H1 (cell line): Measurements from ENCODE around the gene SART1. TPM values are rescaled to one million over a fixed set of nuclear protein-coding genes. Genes with fewer than 3 reads are reported as not detected.

ENCODE experiments used
- ASH2L ChIP-seq: fragments of 200-600, 300-600 bp; sonication (generic); IDR thresholded peaks from one replicate; pipeline ENCODE4 v1.7.1; 2017; ENCODE audit warnings: low read length
- BRCA1 ChIP-seq: IDR thresholded peaks from 2 replicates; pipeline ENCODE4 v1.6.1; 2012; ENCODE audit warnings: low read depth, low read length, improper control_type of control experiment
- CBX8 ChIP-seq: fragments of 300-800, 300-1000 bp; sonication (generic); IDR thresholded peaks from 2 replicates; pipeline ENCODE4 v1.7.1; 2016; ENCODE audit warnings: low read depth, low read length, borderline replicate concordance
- CEBPB ChIP-seq: IDR thresholded peaks from 2 replicates; pipeline ENCODE4 v1.6.1; 2012; ENCODE audit warnings: low read depth, low read length
- CREB1 ChIP-seq: IDR thresholded peaks from 2 replicates; pipeline ENCODE4 v1.6.1; 2012; ENCODE audit warnings: inconsistent platforms
- EGR1 ChIP-seq: IDR thresholded peaks from 2 replicates; pipeline ENCODE4 v1.6.1; 2011; ENCODE audit warnings: low read depth, low read length, borderline replicate concordance
- EP300 ChIP-seq, 2 experiments: IDR thresholded peaks; 1 replicate in 1 of 2; 2 replicates in 1 of 2; pipeline ENCODE4 v1.6.1; 2011 to 2012; ENCODE audit warnings: low read depth in 2 of 2, low read length in 2 of 2, mild to moderate bottlenecking in 2 of 2, borderline replicate concordance in 1 of 2, inconsistent platforms in 1 of 2, moderate library complexity in 1 of 2
- GTF2F1 ChIP-seq: IDR thresholded peaks from 2 replicates; pipeline ENCODE4 v1.6.1; 2012; ENCODE audit warnings: low read depth, low read length, improper control_type of control experiment, borderline replicate concordance
- HDAC2 ChIP-seq, 2 experiments: fragments of 300-600 bp in 1 of 2; sonication (generic) in 1 of 2; IDR thresholded peaks; 2 replicates each; pipeline ENCODE4 v1.6.1; 2011 to 2012; ENCODE audit warnings: low read depth in 2 of 2, low read length in 2 of 2, mild to moderate bottlenecking in 2 of 2, moderate library complexity in 2 of 2, borderline replicate concordance in 1 of 2, inconsistent platforms in 1 of 2
- HDAC6 ChIP-seq: IDR thresholded peaks from one replicate; pipeline ENCODE4 v1.7.1; 2012; ENCODE audit warnings: low read depth, mild to moderate bottlenecking, inconsistent platforms, low read length, moderate library complexity
- KDM1A ChIP-seq: fragments of 200-600, 300-600 bp; sonication (generic); IDR thresholded peaks from 2 replicates; pipeline ENCODE4 v1.7.1; 2016; ENCODE audit warnings: mild to moderate bottlenecking, low read length, borderline replicate concordance
- KDM5A ChIP-seq: fragments of 200-600 bp; IDR thresholded peaks from 2 replicates; pipeline ENCODE4 v1.7.1; 2012; ENCODE audit warnings: mild to moderate bottlenecking, low read length, inconsistent platforms, mixed read lengths
- MAFK ChIP-seq: IDR thresholded peaks from 2 replicates; pipeline ENCODE4 v1.6.1; 2012; ENCODE audit warnings: low read depth, mild to moderate bottlenecking, improper control_type of control experiment, low read length
- NANOG ChIP-seq: IDR thresholded peaks from 2 replicates; pipeline ENCODE4 v1.6.1; 2011; ENCODE audit warnings: low read length, low read depth, mild to moderate bottlenecking, inconsistent platforms; ENCODE audit not compliant: insufficient read depth, poor library complexity, severe bottlenecking
- RBBP5 ChIP-seq: IDR thresholded peaks from 2 replicates; pipeline ENCODE4 v1.7.1; 2012; ENCODE audit warnings: low read depth, mild to moderate bottlenecking, inconsistent platforms, low read length, moderate library complexity, borderline replicate concordance
- RNF2 ChIP-seq: fragments of 200-900, 300-1000 bp; sonication (generic); IDR thresholded peaks from 2 replicates; pipeline ENCODE4 v1.7.1; 2016; ENCODE audit warnings: borderline replicate concordance, low read depth, mild to moderate bottlenecking, antibody characterized with exemption, low read length; ENCODE audit not compliant: poor library complexity, severe bottlenecking; ENCODE audit errors: missing control alignments
- SP2 ChIP-seq: IDR thresholded peaks from 2 replicates; pipeline ENCODE4 v1.6.1; 2012; ENCODE audit warnings: mild to moderate bottlenecking, low read length, inconsistent platforms
- SRF ChIP-seq: IDR thresholded peaks from 2 replicates; pipeline ENCODE4 v1.6.1; 2011; ENCODE audit warnings: mild to moderate bottlenecking, low read depth, low read length, moderate library complexity
- SUZ12 ChIP-seq: fragments of 200-600 bp; sonication (generic); IDR thresholded peaks from 2 replicates; pipeline ENCODE4 v1.6.1; 2012; ENCODE audit warnings: mild to moderate bottlenecking, inconsistent platforms, low read length, moderate library complexity, mixed read lengths
- TBP ChIP-seq: IDR thresholded peaks from 2 replicates; pipeline ENCODE4 v1.6.1; 2011; ENCODE audit warnings: low read depth, low read length, improper control_type of control experiment
- TEAD4 ChIP-seq: IDR thresholded peaks from 2 replicates; pipeline ENCODE4 v1.6.1; 2012; ENCODE audit warnings: low read depth, low read length, inconsistent platforms, mixed read lengths
- polyA plus RNA-seq, 7 experiments: library from polyadenylated mRNA; depleted of rRNA in 3 of 7; stranded (reverse) in 5 of 7; unstranded in 2 of 7; fragments of >200 nt in 5 of 7; fragments of 200-250 nt in 2 of 7; gene quantifications; 1 replicate in 5 of 7; 2 replicates in 1 of 7; 4 replicates in 1 of 7; pipeline versions ENCODE4 v1.2.1 to v1.2.3, GENCODE V29; 2011 to 2013; ENCODE audit warnings: missing spikeins in 2 of 7, mixed read lengths in 2 of 7
- total RNA-seq: library from RNA; stranded (reverse); fragmentation: NEBNext Ultra II Directional; extraction: Animal tissue kit (Norgen Biotek cat#: 25700); gene quantifications from 2 replicates; pipeline ENCODE4 v1.2.1, GENCODE V29; 2021
- TF ChIP-seq, protein P1 (sequence below): IDR thresholded peaks from 2 replicates; pipeline ENCODE4 v1.6.1; 2012; ENCODE audit warnings: low read length, inconsistent platforms

Gene SART1
- total and polyA plus RNA-seq, 2 of the 8 experiments (the other 6 are each of a cell fraction or from before 2014, with no cell fraction given) = 9.7 to 46.1 TPM

DNA sequence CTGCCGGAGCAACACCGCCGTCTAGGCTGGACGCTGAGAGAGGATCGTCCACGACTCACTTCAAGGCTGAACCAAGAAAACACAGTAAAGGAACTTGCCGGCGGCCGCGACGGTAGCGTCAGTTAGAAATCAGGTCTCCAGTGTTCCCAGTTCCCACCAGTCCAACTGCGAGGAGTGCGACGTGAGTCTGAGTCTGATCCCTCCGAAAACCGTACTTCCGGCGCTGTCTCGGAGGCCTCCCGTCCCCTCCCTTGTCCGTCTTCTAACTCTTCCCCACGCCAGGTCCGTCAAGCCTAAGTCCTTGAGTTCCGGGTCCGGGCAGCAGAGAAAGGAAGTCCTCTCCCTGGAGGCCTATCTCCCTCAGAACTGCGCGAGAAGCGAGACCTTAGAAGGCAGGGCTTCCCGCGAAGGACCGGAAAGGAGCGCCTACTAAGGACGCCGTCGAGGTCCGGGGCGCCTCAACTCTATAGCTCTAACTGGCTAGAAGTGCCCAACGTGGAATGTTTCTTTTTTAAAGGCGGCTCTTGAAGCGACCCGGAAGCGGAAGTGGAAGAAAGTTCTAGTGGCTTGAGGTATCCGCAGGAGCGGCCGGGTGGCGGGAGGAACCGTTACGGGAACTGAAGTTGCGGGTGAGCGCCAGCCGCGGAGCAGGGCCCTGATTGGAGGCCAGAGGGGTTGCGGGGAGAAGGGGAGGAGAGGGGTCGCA, 40.6 kb downstream of the SART1 start, which contains the start of the genes BANF1 and EIF1AD (continued):
- TF ChIP-seq MAFK (no peak), HDAC2 (IDR thresholded peaks at IDR 0.05; ENCODE audit: borderline replicate concordance in 1 of 2, low read depth in 2 of 2, low read length in 2 of 2) (peak; percentile 48 to 82; a peak in 3 of 4 replicates), SRF (peak; percentile 47), RNF2 (no peak), HDAC6 (no peak), CEBPB (no peak), GTF2F1 (peak; percentile 48; the same call in 1 of the 2 replicates), RBBP5 (peak; percentile 38; the same call in 1 of the 2 replicates), CBX8 (no peak), ASH2L (peak; percentile 96), BRCA1 (peak; percentile 73), KDM1A (peak; percentile 55; the same call in 1 of the 2 replicates), TEAD4 (0 out of 2 replicates have a peak, but pooled peaks have one; percentile 2), CREB1 (peak; percentile 79), SUZ12 (no peak), SP2 (no peak; the same call in 1 of the 2 replicates), KDM5A (peak; percentile 94), NANOG (no peak), EP300 (IDR thresholded peaks at IDR 0.05; ENCODE audit: borderline replicate concordance in 1 of 2, low read depth in 2 of 2, low read length in 2 of 2) (peak in 1 of 2 experiments; percentile 71; a peak in 1 of 3 replicates), EGR1 (peak; percentile 73; the same call in 1 of the 2 replicates), TBP (peak; percentile 92)
- TF ChIP-seq, protein P1, sequence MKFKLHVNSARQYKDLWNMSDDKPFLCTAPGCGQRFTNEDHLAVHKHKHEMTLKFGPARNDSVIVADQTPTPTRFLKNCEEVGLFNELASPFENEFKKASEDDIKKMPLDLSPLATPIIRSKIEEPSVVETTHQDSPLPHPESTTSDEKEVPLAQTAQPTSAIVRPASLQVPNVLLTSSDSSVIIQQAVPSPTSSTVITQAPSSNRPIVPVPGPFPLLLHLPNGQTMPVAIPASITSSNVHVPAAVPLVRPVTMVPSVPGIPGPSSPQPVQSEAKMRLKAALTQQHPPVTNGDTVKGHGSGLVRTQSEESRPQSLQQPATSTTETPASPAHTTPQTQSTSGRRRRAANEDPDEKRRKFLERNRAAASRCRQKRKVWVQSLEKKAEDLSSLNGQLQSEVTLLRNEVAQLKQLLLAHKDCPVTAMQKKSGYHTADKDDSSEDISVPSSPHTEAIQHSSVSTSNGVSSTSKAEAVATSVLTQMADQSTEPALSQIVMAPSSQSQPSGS = no peak
